HEK293 (cell line): ENCODE results near the gene INPP5D.

Source experiments
- ZNF302 ChIP-seq: fragments of 450-650 bp; formaldehyde crosslinking; IDR thresholded peaks from 2 replicates; pipeline ENCODE4 v1.5.1; 2016; ENCODE audit warnings: missing biosample characterization, missing genetic modification characterization, low read depth
- ZNF555 ChIP-seq: fragments of 450-650 bp; formaldehyde crosslinking; conservative IDR thresholded peaks from 2 replicates; pipeline ENCODE4 v1.5.1; 2017; ENCODE audit warnings: missing biosample characterization, mild to moderate bottlenecking, missing genetic modification characterization, inconsistent platforms
- ZNF660 ChIP-seq: fragments of 450-650 bp; IDR thresholded peaks from 2 replicates; pipeline ENCODE4 v1.5.1; 2018; ENCODE audit warnings: missing biosample characterization, mild to moderate bottlenecking, missing genetic modification characterization
- ZNF707 ChIP-seq: fragments of 450-650 bp; formaldehyde crosslinking; IDR thresholded peaks from 2 replicates; pipeline ENCODE4 v1.5.1; 2016; ENCODE audit warnings: missing biosample characterization, missing genetic modification characterization
- TF ChIP-seq, protein P1 (sequence below): fragments of 450-650 bp; formaldehyde crosslinking; IDR thresholded peaks from 2 replicates; pipeline ENCODE4 v1.5.1; 2016; ENCODE audit warnings: missing biosample characterization, missing genetic modification characterization

DNA sequence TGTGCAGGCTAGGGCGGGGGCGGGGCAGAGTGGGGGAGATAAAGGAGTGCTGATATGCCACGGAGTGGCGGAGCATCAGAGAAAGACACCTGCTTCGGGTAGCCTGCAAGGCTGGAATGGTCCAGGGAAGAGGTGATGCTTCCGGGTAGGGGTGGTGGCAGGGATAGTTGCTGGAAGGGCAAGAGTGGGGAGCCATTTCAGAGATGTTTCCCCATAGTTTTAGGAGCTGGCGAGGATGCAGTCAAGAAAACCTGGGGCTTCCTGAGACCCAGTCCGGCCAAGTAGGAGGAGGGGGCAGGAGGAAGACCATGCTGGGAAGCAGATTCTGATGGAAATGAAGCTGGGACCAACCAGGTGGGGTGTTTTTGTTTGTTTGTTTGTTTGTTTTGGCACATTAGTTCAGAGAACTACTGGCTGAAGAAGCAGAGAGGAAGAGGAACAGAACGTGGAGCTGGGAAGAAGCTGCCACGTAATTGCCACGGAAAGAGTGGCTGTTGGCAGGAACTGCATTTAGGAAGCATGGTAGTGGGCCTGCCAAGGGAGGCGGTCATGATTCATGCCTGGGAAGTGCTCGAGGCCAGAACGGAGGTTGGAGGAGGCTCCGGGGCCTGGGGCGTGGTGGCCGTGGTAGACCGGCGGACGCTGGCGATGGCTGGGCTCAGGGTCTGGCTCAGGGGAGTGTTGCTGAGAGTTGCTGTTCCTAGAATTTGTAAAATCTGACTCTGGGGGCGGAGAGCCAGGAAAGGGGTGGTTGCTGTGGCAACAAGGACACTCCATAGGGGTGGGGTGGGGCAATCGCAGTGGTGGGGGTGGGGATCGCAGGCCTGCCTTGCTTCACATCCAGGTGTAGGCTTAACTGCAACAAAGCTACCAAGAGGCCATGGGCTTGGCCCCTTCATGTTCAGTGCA, 8.6 kb upstream of the INPP5D start:
- no peak for TF ChIP-seq ZNF660
- TF ChIP-seq, protein P1, sequence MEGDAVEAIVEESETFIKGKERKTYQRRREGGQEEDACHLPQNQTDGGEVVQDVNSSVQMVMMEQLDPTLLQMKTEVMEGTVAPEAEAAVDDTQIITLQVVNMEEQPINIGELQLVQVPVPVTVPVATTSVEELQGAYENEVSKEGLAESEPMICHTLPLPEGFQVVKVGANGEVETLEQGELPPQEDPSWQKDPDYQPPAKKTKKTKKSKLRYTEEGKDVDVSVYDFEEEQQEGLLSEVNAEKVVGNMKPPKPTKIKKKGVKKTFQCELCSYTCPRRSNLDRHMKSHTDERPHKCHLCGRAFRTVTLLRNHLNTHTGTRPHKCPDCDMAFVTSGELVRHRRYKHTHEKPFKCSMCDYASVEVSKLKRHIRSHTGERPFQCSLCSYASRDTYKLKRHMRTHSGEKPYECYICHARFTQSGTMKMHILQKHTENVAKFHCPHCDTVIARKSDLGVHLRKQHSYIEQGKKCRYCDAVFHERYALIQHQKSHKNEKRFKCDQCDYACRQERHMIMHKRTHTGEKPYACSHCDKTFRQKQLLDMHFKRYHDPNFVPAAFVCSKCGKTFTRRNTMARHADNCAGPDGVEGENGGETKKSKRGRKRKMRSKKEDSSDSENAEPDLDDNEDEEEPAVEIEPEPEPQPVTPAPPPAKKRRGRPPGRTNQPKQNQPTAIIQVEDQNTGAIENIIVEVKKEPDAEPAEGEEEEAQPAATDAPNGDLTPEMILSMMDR, result no peak
- TF ChIP-seq ZNF302 (tag by site-specific recombination), result no peak
- no peak for TF ChIP-seq ZNF707 (tag by site-specific recombination)
- TF ChIP-seq ZNF555 (tag by site-specific recombination), result no peak
